GM23338 (cell line): ENCODE measurements around the gene OR2T8. TPM values are rescaled to one million over a fixed set of nuclear protein-coding genes. Genes with fewer than 3 reads are reported as not detected.
A peak's percentile ranks its signal among the peaks of the same experiment; 100 is the strongest.

Experiments used
- ATAC-seq: fragments of 200-7000 bp; cut with Tn5 transposase; 3 replicates; pipeline ENCODE4 v1.9.1; 2020
- DNase-seq: peaks from one replicate; pipeline ENCODE4 v3.0.0-alpha.2; 2015; ENCODE audit warnings: low spot score
- H2AFZ ChIP-seq: fragments of 200-600 bp; sonication (generic); 2 replicates; pipeline ENCODE4 v1.8.0; 2016; ENCODE audit warnings: antibody characterized with exemption, mild to moderate bottlenecking, moderate library complexity
- H3F3A ChIP-seq: fragments of 200-600 bp; sonication (generic); replicated peaks from 2 replicates; pipeline ENCODE4 v1.8.0; 2017; ENCODE audit warnings: antibody characterized with exemption, mixed run types, low read depth
- H3K27ac ChIP-seq: fragments of 200-600 bp; sonication (generic); 2 replicates; pipeline ENCODE4 v1.6.1; 2016; ENCODE audit warnings: low read depth
- H3K27me3 ChIP-seq: fragments of 200-600 bp; sonication (generic); 2 replicates; pipeline ENCODE4 v1.8.0; 2016; ENCODE audit warnings: mild to moderate bottlenecking, mixed run types, moderate library complexity; ENCODE audit not compliant: insufficient read depth
- H3K36me3 ChIP-seq: fragments of 200-600 bp; sonication (generic); 2 replicates; pipeline ENCODE4 v1.8.0; 2016; ENCODE audit warnings: mild to moderate bottlenecking; ENCODE audit not compliant: insufficient read depth
- H3K4me1 ChIP-seq: fragments of 200-600 bp; sonication (generic); 2 replicates; pipeline ENCODE4 v1.8.0; 2016; ENCODE audit warnings: mild to moderate bottlenecking, moderate library complexity; ENCODE audit not compliant: insufficient read depth
- H3K4me2 ChIP-seq: fragments of 200-600 bp; sonication (generic); 2 replicates; pipeline ENCODE4 v1.7.1; 2017; ENCODE audit warnings: mixed run types
- H3K4me3 ChIP-seq: fragments of 200-600 bp; sonication (generic); 2 replicates; pipeline ENCODE4 v1.6.1; 2016; ENCODE audit warnings: mixed run types
- H3K79me2 ChIP-seq: fragments of 200-600 bp; sonication (generic); replicated peaks from 2 replicates; pipeline ENCODE4 v1.8.0; 2017; ENCODE audit warnings: mild to moderate bottlenecking; ENCODE audit not compliant: insufficient read depth
- H3K9me2 ChIP-seq: fragments of 200-600 bp; sonication (generic); 2 replicates; pipeline ENCODE4 v1.8.0; 2017; ENCODE audit not compliant: insufficient read depth
- H4K20me1 ChIP-seq: fragments of 200-600 bp; sonication (generic); replicated peaks from 2 replicates; pipeline ENCODE4 v1.8.0; 2017; ENCODE audit warnings: mild to moderate bottlenecking; ENCODE audit not compliant: insufficient read depth
- H3K27ac Mint-ChIP-seq: 2 replicates; pipeline ENCODE4 v1.8.0; 2020; ENCODE audit warnings: inconsistent platforms, mild to moderate bottlenecking, moderate library complexity, mixed read lengths
- H3K27me3 Mint-ChIP-seq: 3 replicates; pipeline ENCODE4 v1.8.0; 2022; ENCODE audit warnings: low read depth, mild to moderate bottlenecking, moderate library complexity, mixed read lengths, inconsistent platforms; ENCODE audit not compliant: insufficient read depth, poor library complexity
- H3K36me3 Mint-ChIP-seq: 3 replicates; pipeline ENCODE4 v1.8.0; 2021; ENCODE audit warnings: low read depth, mild to moderate bottlenecking, inconsistent platforms, moderate library complexity, mixed read lengths
- H3K4me1 Mint-ChIP-seq: 3 replicates; pipeline ENCODE4 v1.8.0; 2020; ENCODE audit warnings: mild to moderate bottlenecking, inconsistent platforms, mixed read lengths
- H3K4me3 Mint-ChIP-seq: 3 replicates; pipeline ENCODE4 v1.8.0; 2021; ENCODE audit warnings: moderate library complexity, mild to moderate bottlenecking, inconsistent platforms, mixed read lengths
- H3K9me3 Mint-ChIP-seq: 3 replicates; pipeline ENCODE4 v1.8.0; 2020; ENCODE audit warnings: moderate library complexity, mild to moderate bottlenecking, inconsistent platforms, mixed read lengths
- CREB1 ChIP-seq: fragments of 250-450 bp; sonication (Bioruptor Pico); IDR thresholded peaks from 2 replicates; pipeline ENCODE4 v1.5.0; 2020; ENCODE audit warnings: low read depth, mild to moderate bottlenecking, moderate library complexity
- CTCF ChIP-seq, 2 experiments: fragments of 200-600 bp in 1 of 2; sonication (generic) in 1 of 2; conservative IDR thresholded peaks; 2 replicates each; pipeline versions ENCODE4 v1.5.1 to v1.6.1; 2016 to 2017; ENCODE audit warnings: antibody characterized with exemption in 2 of 2, low read depth in 2 of 2, mild to moderate bottlenecking in 2 of 2, moderate library complexity in 1 of 2
- ETS1 ChIP-seq: IDR thresholded peaks from 2 replicates; pipeline ENCODE4 v1.6.1; 2016; ENCODE audit warnings: antibody characterized with exemption
- EZH2 ChIP-seq: fragments of 200-600 bp; sonication (generic); IDR thresholded peaks from one replicate; pipeline ENCODE4 v1.8.0; 2017; ENCODE audit warnings: antibody characterized with exemption, mild to moderate bottlenecking, low read depth; ENCODE audit not compliant: unreplicated experiment
- EZH2phosphoT487 ChIP-seq: fragments of 200-600 bp; sonication (generic); IDR thresholded peaks from one replicate; pipeline ENCODE4 v1.8.1; 2018; ENCODE audit warnings: antibody characterized with exemption; ENCODE audit not compliant: unreplicated experiment
- JUNB ChIP-seq: IDR thresholded peaks from one replicate; pipeline ENCODE4 v1.6.1; 2016; ENCODE audit warnings: antibody characterized with exemption; ENCODE audit not compliant: unreplicated experiment
- NANOG ChIP-seq: IDR thresholded peaks from 2 replicates; pipeline ENCODE4 v1.6.1; 2016; ENCODE audit warnings: antibody characterized with exemption, borderline replicate concordance
- POLR2AphosphoS5 ChIP-seq: IDR thresholded peaks from 2 replicates; pipeline ENCODE4 v1.6.1; 2016; ENCODE audit warnings: antibody characterized with exemption, low read depth
- REST ChIP-seq: IDR thresholded peaks from one replicate; pipeline ENCODE4 v1.6.1; 2018; ENCODE audit warnings: antibody characterized with exemption; ENCODE audit not compliant: unreplicated experiment
- STAT1 ChIP-seq: IDR thresholded peaks from one replicate; pipeline ENCODE4 v1.6.1; 2016; ENCODE audit warnings: antibody characterized with exemption; ENCODE audit not compliant: unreplicated experiment
- ZNF114 ChIP-seq: fragments of 250-450 bp; sonication (Bioruptor Pico); IDR thresholded peaks from 2 replicates; pipeline ENCODE4 v1.5.0; 2020; ENCODE audit warnings: mild to moderate bottlenecking, moderate library complexity
- ZNF331 ChIP-seq: fragments of 250-450 bp; sonication (Bioruptor Pico); IDR thresholded peaks from 2 replicates; pipeline ENCODE4 v1.5.0; 2020; ENCODE audit warnings: low read depth, mild to moderate bottlenecking, moderate library complexity
- polyA plus RNA-seq: library from polyadenylated mRNA; unstranded; fragments of >200 nt; fragmentation: Nextera tagmentation; extraction: Ambion mirVana; gene quantifications from 2 replicates; pipeline ENCODE4 v1.2.1, GENCODE V29; 2016
- total RNA-seq: library from RNA; depleted of rRNA; stranded (reverse); fragments of >200 nt; shearing (Covaris generic); gene quantifications from 2 replicates; pipeline ENCODE4 v1.2.3, GENCODE V29; 2014

Gene OR2T8
- total and polyA plus RNA-seq, 2 experiments from 2014 or later = not detected

GRCh38 chr1:247935781-247936180, 15.7 kb downstream of the OR2T8 start:
- Mint-ChIP-seq H3K27me3 (peaks cover 3% of the 10 kb centered on the region), H3K4me1 (no peaks in the 10 kb centered on the region), H3K9me3 (peaks cover 65% of the 10 kb centered on the region), H3K4me3 (no peak overlapping the region), H3K36me3 (peaks cover 18% of the 10 kb centered on the region), H3K27ac (no peak overlapping the region)
- Histone ChIP-seq H2AFZ (no peak overlapping the region), H3K79me2 (no peaks in the 10 kb centered on the region), H3K4me2 (no peak overlapping the region), H3K36me3 (no peaks in the 10 kb centered on the region), H3K27me3 (no peaks in the 10 kb centered on the region), H3K4me1 (no peaks in the 10 kb centered on the region), H3K4me3 (no peak overlapping the region), H4K20me1 (no peaks in the 10 kb centered on the region), H3F3A (no peaks in the 10 kb centered on the region), H3K27ac (no peak overlapping the region), H3K9me2 (no peaks in the 10 kb centered on the region)
- TF ChIP-seq ETS1 (no peak), ZNF331 (CRISPR knock-in tag) (no peak), JUNB (no peak), CTCF (conservative IDR thresholded peaks at IDR 0.05; ENCODE audit: low read depth in 2 of 2) (no peak), REST (no peak), POLR2AphosphoS5 (no peak), ZNF114 (CRISPR knock-in tag) (no peak), STAT1 (no peak), CREB1 (CRISPR knock-in tag) (no peak)
- ATAC-seq = no peak
- DNase-seq = no peak

- no peak overlapping the region for H3K4me2 ChIP-seq
- Mint-ChIP-seq H3K4me3 (no peak overlapping the region), H3K27me3 (peaks cover 3% of the 10 kb centered on the region), H3K9me3 (peaks cover 65% of the 10 kb centered on the region), H3K27ac (no peak overlapping the region), H3K4me1 (no peaks in the 10 kb centered on the region), H3K36me3 (peaks cover 24% of the 10 kb centered on the region)
- no peaks in the 10 kb centered on the region for H3K36me3 ChIP-seq
- no peak for ATAC-seq
- no peak for DNase-seq
- no peaks in the 10 kb centered on the region for H4K20me1 ChIP-seq
- H3K27ac ChIP-seq = no peak overlapping the region
- H3K9me2 ChIP-seq = no peaks in the 10 kb centered on the region
- H3K27me3 ChIP-seq = no peaks in the 10 kb centered on the region
- no peak overlapping the region for H3K4me3 ChIP-seq
- no peaks in the 10 kb centered on the region for H3K4me1 ChIP-seq
- no peaks in the 10 kb centered on the region for H3F3A ChIP-seq
- peak overlapping the region; percentile 66; the same call in 1 of the 2 replicates for H2AFZ ChIP-seq
- H3K79me2 ChIP-seq = no peaks in the 10 kb centered on the region
- TF ChIP-seq JUNB = no peak
- no peak for TF ChIP-seq NANOG
- no peak for TF ChIP-seq EZH2
- no peak for TF ChIP-seq EZH2phosphoT487
- TF ChIP-seq ZNF114 (CRISPR knock-in tag) = no peak
- TF ChIP-seq STAT1 = no peak
Observed at GRCh38 chr1:247936415-247936814, 16.4 kb downstream of the OR2T8 start.
